ENCODE results near the gene GPC3. TPM values are rescaled to one million over a fixed set of nuclear protein-coding genes. Genes with fewer than 3 reads are reported as not detected.

GPC3 gene
- total RNA-seq, 1 donor from 2014 or later: 1,039 TPM

DNA sequence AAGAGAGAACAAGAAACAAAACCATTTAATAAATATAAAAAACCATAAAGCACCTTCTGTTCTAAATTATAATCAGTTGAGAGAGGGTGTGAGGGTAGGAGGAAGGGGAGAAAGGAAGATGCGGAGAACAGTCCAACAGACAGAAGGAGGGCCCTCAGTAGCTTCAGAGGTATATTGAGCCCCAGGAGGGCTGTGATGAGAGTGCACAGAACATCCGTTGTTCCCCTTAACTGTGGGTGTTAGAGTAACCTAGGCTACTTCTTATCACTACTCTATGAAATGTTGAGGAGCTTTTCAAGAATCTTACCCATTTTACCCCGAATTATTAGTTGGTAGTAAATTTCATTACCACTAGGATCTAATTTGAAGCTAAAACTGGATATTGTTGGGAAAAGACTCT lies 13.8 kb downstream of the GPC3 start:
- no peaks in the 10 kb centered on the region for H3K9me3 ChIP-seq (ENCODE audit: low read depth)
- H3K4me3 Mint-ChIP-seq: no peak overlapping the region

DNA sequence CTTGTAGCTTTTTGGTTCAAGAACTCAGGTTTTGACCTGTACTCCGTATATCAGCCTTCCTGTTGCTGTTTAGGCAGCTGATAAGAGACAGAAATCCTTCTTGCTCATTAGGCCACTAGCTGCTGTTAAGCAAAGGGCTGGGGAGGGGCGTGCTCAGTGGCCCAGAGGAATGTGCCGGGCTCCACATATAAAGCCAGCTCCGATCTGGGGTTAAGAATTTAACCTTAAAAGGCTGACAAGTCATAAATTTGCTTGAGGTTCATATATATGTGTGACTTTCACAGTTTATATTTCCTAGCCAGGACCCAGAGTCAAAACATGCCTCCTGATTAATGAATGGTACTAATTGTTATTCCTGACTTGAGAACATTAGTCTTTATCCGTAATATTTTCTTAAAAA lies 15.3 kb downstream of the GPC3 start:
- no peak for TF ChIP-seq EZH2 (IDR thresholded peaks at IDR 0.05)
- TF ChIP-seq, protein P1, sequence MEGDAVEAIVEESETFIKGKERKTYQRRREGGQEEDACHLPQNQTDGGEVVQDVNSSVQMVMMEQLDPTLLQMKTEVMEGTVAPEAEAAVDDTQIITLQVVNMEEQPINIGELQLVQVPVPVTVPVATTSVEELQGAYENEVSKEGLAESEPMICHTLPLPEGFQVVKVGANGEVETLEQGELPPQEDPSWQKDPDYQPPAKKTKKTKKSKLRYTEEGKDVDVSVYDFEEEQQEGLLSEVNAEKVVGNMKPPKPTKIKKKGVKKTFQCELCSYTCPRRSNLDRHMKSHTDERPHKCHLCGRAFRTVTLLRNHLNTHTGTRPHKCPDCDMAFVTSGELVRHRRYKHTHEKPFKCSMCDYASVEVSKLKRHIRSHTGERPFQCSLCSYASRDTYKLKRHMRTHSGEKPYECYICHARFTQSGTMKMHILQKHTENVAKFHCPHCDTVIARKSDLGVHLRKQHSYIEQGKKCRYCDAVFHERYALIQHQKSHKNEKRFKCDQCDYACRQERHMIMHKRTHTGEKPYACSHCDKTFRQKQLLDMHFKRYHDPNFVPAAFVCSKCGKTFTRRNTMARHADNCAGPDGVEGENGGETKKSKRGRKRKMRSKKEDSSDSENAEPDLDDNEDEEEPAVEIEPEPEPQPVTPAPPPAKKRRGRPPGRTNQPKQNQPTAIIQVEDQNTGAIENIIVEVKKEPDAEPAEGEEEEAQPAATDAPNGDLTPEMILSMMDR (IDR thresholded peaks at IDR 0.05): no peak
- no peak for TF ChIP-seq EZH2phosphoT487 (IDR thresholded peaks at IDR 0.05)
- H3K27ac ChIP-seq: peak overlapping the region; percentile 67
- H3F3A ChIP-seq (ENCODE audit: low read depth): peaks cover 40% of the 10 kb centered on the region
- DNase-seq (ENCODE audit: low spot score): peak; percentile 75
- Mint-ChIP-seq H3K4me1 (peaks cover 27% of the 10 kb centered on the region), H3K9me3 (peaks cover 3% of the 10 kb centered on the region), H3K27me3 (ENCODE audit: insufficient read depth, low read depth) (no peaks in the 10 kb centered on the region), H3K27ac (no peak overlapping the region), H3K4me3 (no peak overlapping the region), H3K36me3 (peaks cover 4% of the 10 kb centered on the region)
- H3K36me3 ChIP-seq: no peaks in the 10 kb centered on the region
- H3K27me3 ChIP-seq: no peaks in the 10 kb centered on the region
- peak overlapping the region; percentile 35 for H3K4me3 ChIP-seq
- H3K79me2 ChIP-seq (ENCODE audit: low read depth): peaks cover 96% of the 10 kb centered on the region
- H3K4me2 ChIP-seq: peak overlapping the region; percentile 74
- no peak overlapping the region for H2AFZ ChIP-seq (replicated peaks)
- no peak overlapping the region for H3K9ac ChIP-seq
- H3K9me3 ChIP-seq (ENCODE audit: low read depth): no peaks in the 10 kb centered on the region
- peaks cover 66% of the 10 kb centered on the region for H3K4me1 ChIP-seq
- H4K20me1 ChIP-seq (ENCODE audit: low read depth): peaks cover 6% of the 10 kb centered on the region

More for the DNA sequence above, 13.8 kb downstream of the GPC3 start:
- Histone ChIP-seq H3F3A (ENCODE audit: low read depth) (peaks cover 40% of the 10 kb centered on the region), H3K4me1 (peaks cover 55% of the 10 kb centered on the region), H3K36me3 (no peaks in the 10 kb centered on the region), H3K27me3 (no peaks in the 10 kb centered on the region), H3K4me3 (peak overlapping the region; percentile 35), H3K4me2 (peak overlapping the region; percentile 74), H3K9ac (no peak overlapping the region), H4K20me1 (ENCODE audit: low read depth) (no peaks in the 10 kb centered on the region), H3K27ac (peak overlapping the region; percentile 67), H2AFZ (replicated peaks) (no peak overlapping the region), H3K79me2 (ENCODE audit: low read depth) (peaks cover 96% of the 10 kb centered on the region)
- DNase-seq (ENCODE audit: low spot score): no peak
- TF ChIP-seq EZH2 (IDR thresholded peaks at IDR 0.05) (no peak), EZH2phosphoT487 (IDR thresholded peaks at IDR 0.05) (no peak)
- TF ChIP-seq, protein P1 (IDR thresholded peaks at IDR 0.05): no peak
- peaks cover 27% of the 10 kb centered on the region for H3K4me1 Mint-ChIP-seq
- H3K27ac Mint-ChIP-seq: no peak overlapping the region
- no peaks in the 10 kb centered on the region for H3K27me3 Mint-ChIP-seq (ENCODE audit: insufficient read depth, low read depth)
- H3K36me3 Mint-ChIP-seq: peaks cover 4% of the 10 kb centered on the region
- H3K9me3 Mint-ChIP-seq: peaks cover 3% of the 10 kb centered on the region

DNA sequence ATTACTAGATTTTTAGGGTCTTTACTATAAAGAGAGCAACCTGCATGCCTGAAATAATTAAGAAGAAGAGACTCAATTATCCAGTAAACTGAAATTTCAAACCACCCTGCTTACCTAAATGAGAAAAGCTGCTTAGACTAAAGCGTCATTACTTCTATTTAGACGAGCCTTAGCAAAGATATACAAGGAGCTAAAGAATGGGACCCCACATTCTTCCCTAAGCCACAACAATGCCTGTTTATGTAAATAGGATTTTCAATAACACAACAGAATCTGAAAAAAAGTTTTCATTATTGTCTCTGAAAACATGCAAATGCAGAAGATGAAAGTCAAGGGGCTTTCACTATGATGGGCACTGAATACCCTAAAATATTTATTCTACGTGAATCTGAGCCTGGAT lies 16.2 kb downstream of the GPC3 start:
- Histone ChIP-seq H3K4me2 (peak overlapping the region; percentile 74), H3K4me3 (peak overlapping the region; percentile 35), H3K9ac (no peak overlapping the region), H3K9me3 (ENCODE audit: low read depth) (no peaks in the 10 kb centered on the region), H2AFZ (replicated peaks) (no peak overlapping the region), H3F3A (ENCODE audit: low read depth) (peaks cover 40% of the 10 kb centered on the region), H3K79me2 (ENCODE audit: low read depth) (peaks cover 96% of the 10 kb centered on the region), H3K27ac (peak overlapping the region; percentile 67), H3K36me3 (no peaks in the 10 kb centered on the region), H4K20me1 (ENCODE audit: low read depth) (peaks cover 6% of the 10 kb centered on the region), H3K4me1 (peaks cover 66% of the 10 kb centered on the region), H3K27me3 (no peaks in the 10 kb centered on the region)
- no peaks in the 10 kb centered on the region for H3K27me3 Mint-ChIP-seq (ENCODE audit: insufficient read depth, low read depth)
- H3K36me3 Mint-ChIP-seq: peaks cover 4% of the 10 kb centered on the region
- H3K27ac Mint-ChIP-seq: peak overlapping the region; percentile 14
- DNase-seq (ENCODE audit: low spot score): peak; percentile 45
- no peak overlapping the region for H3K4me3 Mint-ChIP-seq
- peaks cover 3% of the 10 kb centered on the region for H3K9me3 Mint-ChIP-seq
- peaks cover 27% of the 10 kb centered on the region for H3K4me1 Mint-ChIP-seq
- TF ChIP-seq EZH2 (IDR thresholded peaks at IDR 0.05) (no peak), EZH2phosphoT487 (IDR thresholded peaks at IDR 0.05) (no peak)
- TF ChIP-seq, protein P1 (IDR thresholded peaks at IDR 0.05): no peak
